ENCODE results near the gene DPP6. TPM values are rescaled to one million over a fixed set of nuclear protein-coding genes. Genes with fewer than 3 reads are reported as not detected.

Gene DPP6
- total and polyA plus RNA-seq, 10 donors = 0.11 to 8.7 (median 3.0) TPM

DNA sequence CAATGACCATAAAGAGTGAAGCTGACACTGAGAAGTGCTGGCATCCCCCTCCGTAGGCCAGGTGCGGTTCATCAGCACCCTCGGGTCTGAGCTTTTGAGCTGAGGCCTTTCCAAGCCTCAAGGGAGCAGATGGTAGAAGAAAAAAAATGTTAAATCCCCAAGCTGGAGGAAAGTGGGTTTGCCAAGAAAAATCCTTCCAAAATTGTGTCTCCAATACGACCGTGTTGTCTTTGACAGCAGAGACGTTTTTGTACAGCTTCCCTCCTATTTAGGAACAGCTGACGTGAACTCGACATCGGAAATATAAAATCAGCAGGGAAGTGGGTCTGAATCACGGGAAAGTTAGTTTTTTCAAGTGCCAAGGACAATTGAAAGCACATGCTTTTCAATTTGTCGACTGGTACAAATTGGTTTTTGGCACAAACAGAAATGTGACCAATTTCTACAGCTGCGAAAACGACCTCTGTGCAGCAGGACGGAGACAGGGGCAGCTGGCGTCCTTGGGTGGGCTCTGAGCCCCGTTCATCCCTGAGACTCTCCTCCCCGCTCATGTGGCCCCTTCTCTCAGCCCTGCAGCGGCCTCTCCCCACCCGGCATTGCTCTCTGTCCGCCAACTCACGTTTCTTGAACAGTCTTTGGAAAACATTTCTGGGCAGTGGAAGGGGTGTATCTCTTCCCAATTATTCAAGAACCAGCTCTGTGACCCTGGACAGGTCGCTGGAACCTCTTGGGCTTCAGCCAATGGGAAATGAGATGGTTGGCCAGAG lies 860.9 kb downstream of the DPP6 start:
- peak; percentile 70 for DNase-seq
- WGBS, 5 donors = 69 to 79% (median 73%) methylated on average over 22 of the region's 22 CpGs
- intact Hi-C loops (cut with DNase I; ENCODE audit: low total_unique reads) = no loop called here
- no peak for TF ChIP-seq POLR2A (IDR thresholded peaks at IDR 0.05)
- TF ChIP-seq CTCF (IDR thresholded peaks at IDR 0.05 in 8 of 11, conservative IDR thresholded peaks at IDR 0.05 in 3 of 11) = no peak
- no peak for TF ChIP-seq POLR2AphosphoS5 (IDR thresholded peaks at IDR 0.05)
- H3K27me3 ChIP-seq (replicated peaks in 1 of 7) = peaks cover 0 to 62% (median 13%) of the 10 kb centered on the region in 7 donors
- H3K36me3 ChIP-seq = no peaks in the 10 kb centered on the region
- H3K27ac ChIP-seq = no peak overlapping the region
- H3K4me1 ChIP-seq = peaks cover 8 to 17% (median 11%) of the 10 kb centered on the region in 6 donors
- H3K9me3 ChIP-seq = peaks cover 0 to 10% (median 2%) of the 10 kb centered on the region in 8 donors
- H3K4me3 ChIP-seq = no peak overlapping the region

DNA sequence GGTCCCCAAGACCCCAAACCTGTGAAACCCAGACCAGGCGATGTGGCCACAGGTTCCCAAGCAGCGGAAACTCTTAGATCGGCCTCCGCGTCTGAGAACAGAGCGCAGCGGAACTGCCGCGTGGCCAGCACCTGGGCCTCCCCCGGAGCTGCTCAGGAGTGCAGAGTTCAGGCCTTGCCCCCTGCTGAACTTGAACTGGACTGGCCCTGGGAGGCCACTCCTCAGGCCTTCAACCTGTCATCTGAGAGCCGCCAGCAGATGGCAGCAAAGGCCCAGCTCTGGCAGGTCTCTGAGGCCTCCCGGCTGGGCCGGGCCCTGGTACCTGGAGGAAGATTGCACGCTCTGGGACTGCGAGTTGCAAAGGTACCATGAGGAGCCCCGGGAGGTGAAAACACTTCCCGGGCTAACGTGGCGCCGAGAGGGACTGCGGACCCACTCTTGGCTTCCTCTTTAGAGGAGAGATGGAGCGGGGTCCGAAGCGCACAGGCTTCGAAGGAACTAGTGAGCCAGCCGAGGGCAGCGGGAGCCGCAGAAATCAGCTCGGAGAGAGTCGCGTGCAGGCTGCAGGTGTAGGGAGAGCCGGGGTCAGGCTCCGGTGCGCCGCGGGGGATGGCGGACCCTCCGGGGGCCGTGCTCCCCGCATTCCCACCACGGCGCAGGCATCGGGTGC lies 861.6 kb downstream of the DPP6 start:
- Histone ChIP-seq H3K4me1 (peaks cover 8 to 17% (median 11%) of the 10 kb centered on the region in 6 donors), H3K9me3 (peaks cover 0 to 10% (median 2%) of the 10 kb centered on the region in 8 donors), H3K27me3 (replicated peaks in 1 of 7) (peaks cover 0 to 60% (median 13%) of the 10 kb centered on the region in 7 donors), H3K27ac (no peak overlapping the region), H3K36me3 (no peaks in the 10 kb centered on the region), H3K4me3 (peak overlapping the region; percentile 13 to 59 (median 30))
- WGBS, 5 donors = 9 to 14% (median 10%) methylated on average over 16 to 43 of the region's 43 CpGs
- intact Hi-C loops (cut with DNase I; ENCODE audit: low total_unique reads) = no loop called here
- TF ChIP-seq POLR2AphosphoS5 (IDR thresholded peaks at IDR 0.05) (peak in 1 of 3 donors; percentile 17), CTCF (IDR thresholded peaks at IDR 0.05 in 8 of 11, conservative IDR thresholded peaks at IDR 0.05 in 3 of 11) (peak; percentile 58 to 96 (median 90)), POLR2A (IDR thresholded peaks at IDR 0.05) (no peak)
- peak; percentile 96 for DNase-seq

DNA sequence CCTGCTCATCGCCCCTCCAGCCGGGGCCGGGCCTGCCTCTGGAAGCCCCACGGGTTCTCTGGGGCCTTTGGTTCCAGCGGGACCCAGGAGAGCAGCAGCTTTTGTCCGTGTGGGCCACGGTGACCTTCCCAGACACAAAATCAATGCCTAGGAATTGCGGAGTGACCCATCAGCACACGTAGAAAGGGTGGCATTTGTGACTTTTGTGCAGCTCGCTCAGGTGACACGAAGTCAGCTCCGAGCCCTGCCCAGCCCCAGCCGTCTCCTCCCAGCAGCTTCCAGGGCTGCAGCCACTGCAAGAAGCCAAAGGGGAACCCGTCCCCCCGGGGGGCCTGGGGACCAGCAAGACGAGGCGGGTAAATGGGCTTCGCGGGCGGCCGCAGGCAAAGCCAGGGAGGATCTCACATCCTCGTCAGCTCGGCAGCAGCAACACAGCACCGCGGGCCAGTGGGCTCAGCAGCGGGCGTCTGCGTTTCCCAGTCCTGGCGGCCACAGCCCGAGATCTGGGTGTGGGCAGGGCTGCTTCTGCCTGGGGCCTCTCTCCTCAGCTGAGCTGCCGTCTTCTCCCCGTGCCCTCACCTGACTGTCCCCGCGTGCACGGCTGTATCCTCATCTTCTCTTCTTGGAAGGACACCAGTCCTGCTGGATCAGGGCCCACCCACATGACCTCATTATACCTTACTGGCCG lies 862.3 kb downstream of the DPP6 start:
- Histone ChIP-seq H3K4me1 (peaks cover 8 to 17% (median 11%) of the 10 kb centered on the region in 6 donors), H3K36me3 (no peaks in the 10 kb centered on the region), H3K4me3 (peak overlapping the region; percentile 13 to 59 (median 30)), H3K27ac (no peak overlapping the region), H3K9me3 (peaks cover 0 to 10% (median 2%) of the 10 kb centered on the region in 8 donors), H3K27me3 (replicated peaks in 1 of 7) (peaks cover 0 to 53% (median 13%) of the 10 kb centered on the region in 7 donors)
- peak; percentile 81 for DNase-seq
- WGBS, 5 donors = 32 to 51% (median 37%) methylated on average over 28 to 36 of the region's 36 CpGs
- TF ChIP-seq POLR2A (IDR thresholded peaks at IDR 0.05) (no peak), CTCF (IDR thresholded peaks at IDR 0.05 in 8 of 11, conservative IDR thresholded peaks at IDR 0.05 in 3 of 11) (no peak), POLR2AphosphoS5 (IDR thresholded peaks at IDR 0.05) (no peak)
- intact Hi-C loops (cut with DNase I; ENCODE audit: low total_unique reads) = no loop called here
